Femur (tissue), 1 donor: ENCODE measurements around the gene CYP4A22.

Experiments
- DNase-seq: peaks from one replicate; pipeline ENCODE4 v3.0.0-alpha.2; 2017

The CYP4A22 gene

GRCh38 chr1:47160716-47161115 is 23.5 kb downstream of the CYP4A22 start:
- DNase-seq = no peak

- no peak for DNase-seq
Observed at GRCh38 chr1:47161298-47162040, 24.2 kb downstream of the CYP4A22 start.

GRCh38 chr1:47164552-47164951 is 27.3 kb downstream of the CYP4A22 start:
- DNase-seq = no peak

- no peak for DNase-seq
Observed at GRCh38 chr1:47172782-47173181, 35.5 kb downstream of the CYP4A22 start.

GRCh38 chr1:47174656-47175020 is 37.4 kb downstream of the CYP4A22 start:
- DNase-seq = no peak

- peak; percentile 58 for DNase-seq
Observed at GRCh38 chr1:47175227-47175934, 38.1 kb downstream of the CYP4A22 start.

GRCh38 chr1:47178020-47178419 is 40.8 kb downstream of the CYP4A22 start:
- DNase-seq = no peak

- peak; percentile 11 for DNase-seq
Observed at GRCh38 chr1:47178654-47179016, 41.4 kb downstream of the CYP4A22 start.

- DNase-seq = peak; percentile 94
Observed at GRCh38 chr1:47179017-47179987, 42.1 kb downstream of the CYP4A22 start.

- peak; percentile 14 for DNase-seq
Observed at GRCh38 chr1:47179988-47180563, 42.8 kb downstream of the CYP4A22 start.

GRCh38 chr1:47180603-47181094 is 43.4 kb downstream of the CYP4A22 start:
- DNase-seq = peak; percentile 25

GRCh38 chr1:47181095-47181954 is 44.1 kb downstream of the CYP4A22 start:
- DNase-seq = peak; percentile 60

GRCh38 chr1:47181955-47182675 is 44.9 kb downstream of the CYP4A22 start:
- DNase-seq = peak; percentile 11

GRCh38 chr1:47182676-47183235 is 45.5 kb downstream of the CYP4A22 start:
- no peak for DNase-seq

- no peak for DNase-seq
Observed at GRCh38 chr1:47183308-47184089, 46.3 kb downstream of the CYP4A22 start.

GRCh38 chr1:47184090-47184821 is 47.0 kb downstream of the CYP4A22 start:
- no peak for DNase-seq

- peak; percentile 11 for DNase-seq
Observed at GRCh38 chr1:47184822-47185677, 47.8 kb downstream of the CYP4A22 start.
